ENCODE measurements around the gene RNF10.
"Not testable (repeated sequence)": the region's sequence is repeated elsewhere in the genome, so short reads cannot be mapped to it uniquely, and the experiment has no call there.

The RNF10 gene

DNA sequence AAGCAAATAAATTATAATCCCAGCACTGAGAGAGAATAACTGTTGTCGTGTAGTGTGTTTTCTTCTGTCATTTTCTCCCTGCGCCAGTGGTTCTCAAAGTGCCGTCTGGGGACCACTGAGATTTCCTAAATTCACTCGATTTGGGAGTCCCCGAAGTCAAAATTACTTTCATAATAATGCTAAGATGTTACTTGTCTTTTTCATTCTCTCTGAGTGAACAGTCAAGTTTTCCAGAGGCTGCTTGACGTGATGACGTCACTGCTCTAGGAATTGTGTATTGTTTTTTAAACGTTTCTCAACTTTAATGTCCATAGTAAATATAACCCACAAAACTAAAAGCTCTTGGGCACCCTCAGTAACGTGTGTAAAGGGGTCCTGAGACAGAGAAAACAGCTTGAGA, 47.8 kb downstream of the RNF10 start:
- peak; percentile 19 for DNase-seq

DNA sequence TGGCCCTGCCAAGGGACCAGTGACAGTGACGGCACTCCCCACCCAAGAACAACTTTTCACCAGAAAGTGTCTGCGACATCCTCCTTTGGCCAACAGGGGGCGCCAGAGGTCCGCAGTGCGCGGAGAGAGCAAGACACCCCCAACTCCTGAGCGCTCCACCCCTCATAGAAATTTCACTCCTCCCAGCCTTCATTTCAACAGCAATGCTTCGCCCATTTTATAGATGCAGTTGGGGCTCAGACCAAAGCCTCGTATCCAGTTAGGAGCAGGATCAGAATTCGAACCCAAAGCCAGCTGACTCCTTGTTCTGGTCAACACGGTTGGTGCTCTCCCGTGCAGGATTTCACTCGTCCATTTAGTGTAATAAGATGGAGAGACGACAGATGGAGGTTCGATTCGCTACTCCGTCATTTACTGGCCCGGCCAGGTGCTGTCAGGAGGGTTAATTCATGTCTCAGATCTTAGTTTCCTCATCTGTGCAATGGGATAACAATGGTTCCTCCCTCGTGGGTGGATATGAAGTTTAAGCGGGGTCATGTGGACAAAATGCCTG, 49.4 kb downstream of the RNF10 start:
- peak; percentile 83 for DNase-seq

DNA sequence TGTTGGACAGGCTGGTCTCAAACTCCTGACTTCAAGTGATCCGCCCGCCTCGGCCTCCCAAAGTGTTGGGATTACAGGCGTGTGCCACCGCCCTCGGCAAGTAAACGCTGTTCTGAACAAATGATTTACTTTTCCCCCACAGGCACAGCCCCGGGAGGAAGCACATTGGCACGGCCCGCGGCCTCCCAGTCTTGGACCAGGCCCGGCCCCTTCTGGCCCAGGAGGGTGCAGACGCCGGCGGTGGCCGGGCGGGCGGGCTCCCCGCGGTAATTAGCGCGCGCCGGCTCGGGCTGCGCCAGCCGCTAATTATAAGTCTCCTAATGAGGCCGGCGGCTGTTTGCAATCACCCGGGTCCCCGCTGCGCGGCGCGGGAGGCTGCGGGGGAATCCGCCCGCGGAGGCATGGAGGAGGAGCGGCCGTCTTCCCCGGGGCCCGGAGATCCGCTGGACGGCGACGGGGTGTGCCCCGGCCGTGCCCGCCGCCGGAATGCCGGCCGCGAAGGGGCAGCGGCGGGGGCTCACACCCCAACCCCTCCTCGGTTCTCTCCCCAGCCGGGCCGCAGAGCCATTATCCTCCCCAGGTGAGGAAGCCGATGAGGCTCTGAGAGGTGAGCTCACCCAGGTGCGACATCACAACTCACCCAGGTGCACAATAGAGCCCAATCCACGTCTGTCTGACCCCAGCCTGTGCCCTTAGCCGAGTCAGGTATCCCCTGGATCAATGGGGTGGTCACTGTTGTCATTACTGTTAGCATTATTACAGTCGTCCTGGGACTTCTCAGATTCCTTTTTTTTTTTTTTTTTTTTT, 50.4 kb downstream of the RNF10 start:
- DNase-seq, result peak; percentile 37

DNA sequence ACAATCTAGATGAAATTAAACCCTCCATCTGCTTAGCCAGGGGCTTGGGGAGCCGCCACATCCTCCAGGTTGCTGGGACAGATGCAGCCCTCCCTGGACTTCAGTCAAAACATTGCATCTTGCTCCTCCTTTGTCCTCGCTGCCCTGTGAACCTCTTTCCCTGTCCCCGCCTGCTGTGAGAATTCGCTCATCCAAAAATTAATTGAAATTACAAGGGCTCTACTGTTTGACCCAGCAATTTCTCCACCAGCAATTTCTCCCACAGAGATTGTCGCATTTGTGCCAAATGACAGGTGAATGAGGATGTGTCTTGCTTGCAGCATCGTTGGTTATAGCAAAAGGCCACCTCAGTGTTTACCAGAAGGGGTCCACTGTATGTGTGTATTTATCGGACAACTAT, 52.0 kb downstream of the RNF10 start:
- DNase-seq, result no peak

DNA sequence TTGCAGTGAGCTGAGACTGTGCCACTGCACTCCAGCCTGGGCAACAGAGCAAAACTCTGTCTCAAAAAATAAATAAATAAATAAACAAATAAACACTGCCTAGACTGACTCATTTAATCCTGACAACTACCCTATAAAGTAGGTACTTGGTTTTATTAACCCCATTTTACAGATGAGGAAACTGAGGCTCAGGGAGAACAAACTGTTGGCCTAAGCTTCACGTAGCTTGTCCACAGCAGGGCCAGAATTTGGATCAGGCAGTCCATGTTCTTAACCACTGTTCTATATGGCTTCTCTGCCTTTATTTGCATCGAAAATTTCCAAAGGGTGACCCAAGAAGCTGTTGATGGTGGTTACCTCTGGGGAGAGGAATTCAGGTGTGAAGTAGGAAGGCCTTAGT, 52.7 kb downstream of the RNF10 start:
- no peak for DNase-seq

DNA sequence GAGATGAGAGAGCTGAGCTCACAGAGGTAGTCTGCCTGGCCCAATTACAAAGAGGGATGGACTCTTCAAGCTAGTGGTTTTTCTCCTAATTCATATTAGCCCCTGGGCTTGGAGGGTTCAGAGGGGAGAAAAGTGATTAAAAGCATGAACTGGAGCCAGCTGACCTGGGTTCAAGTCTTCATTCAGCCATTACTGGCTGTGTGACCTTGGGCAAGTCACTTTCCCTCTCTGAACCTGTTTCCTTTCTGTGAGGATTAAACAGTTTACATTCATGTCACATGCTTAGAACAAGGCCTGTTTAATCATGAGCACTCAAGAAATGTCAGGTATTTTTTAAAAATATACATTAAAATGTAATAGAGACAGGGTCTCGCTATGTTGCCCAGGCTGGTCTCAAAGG, 54.2 kb downstream of the RNF10 start:
- no peak for DNase-seq

DNA sequence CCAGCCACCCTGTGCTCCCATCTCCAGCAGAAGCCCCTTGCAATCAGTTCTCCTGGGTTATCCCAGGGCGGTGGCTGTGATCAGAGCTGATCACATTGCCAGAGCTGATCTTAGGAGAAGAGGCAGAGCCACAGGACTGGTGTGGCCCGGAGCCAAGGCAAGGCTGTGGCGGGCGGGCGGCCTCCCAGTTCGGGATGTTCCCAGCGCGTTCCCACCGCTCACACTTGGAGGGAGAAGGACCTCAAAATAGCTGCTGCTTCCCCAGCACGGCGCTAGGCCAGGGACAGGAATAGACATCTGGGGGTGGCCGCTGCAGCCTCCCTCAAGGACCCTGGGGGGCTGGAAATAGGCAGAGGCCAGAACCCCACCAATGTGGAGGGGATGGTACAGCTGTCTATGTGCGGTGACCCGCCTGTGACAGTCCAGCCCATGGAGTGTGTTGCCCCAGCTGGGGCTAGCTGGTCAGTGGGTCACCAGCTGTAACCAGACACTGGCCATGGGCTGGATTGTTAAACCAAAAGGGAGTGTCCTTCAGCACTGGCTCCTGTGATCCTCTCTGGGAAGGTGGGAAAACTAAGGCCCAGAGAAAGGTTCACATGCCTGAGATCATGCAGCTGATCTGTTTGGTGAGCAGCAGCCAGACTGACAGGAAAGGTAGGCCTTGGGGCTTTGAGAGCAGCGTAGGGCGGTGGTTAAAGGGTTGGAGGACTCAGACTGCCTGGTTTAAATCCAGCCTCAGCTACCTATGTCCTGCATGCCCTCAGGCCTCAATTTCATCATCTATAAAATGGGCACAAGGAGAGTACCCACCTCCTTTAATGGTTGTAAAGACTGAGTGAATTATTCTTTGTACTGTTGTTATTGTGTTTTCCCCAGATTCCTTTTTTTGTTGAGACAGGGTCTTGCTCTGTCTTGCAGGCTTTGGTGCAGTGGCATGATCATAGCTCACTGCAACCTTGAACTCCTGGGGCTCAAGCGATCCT, 55.1 kb downstream of the RNF10 start:
- no peak for DNase-seq

DNA sequence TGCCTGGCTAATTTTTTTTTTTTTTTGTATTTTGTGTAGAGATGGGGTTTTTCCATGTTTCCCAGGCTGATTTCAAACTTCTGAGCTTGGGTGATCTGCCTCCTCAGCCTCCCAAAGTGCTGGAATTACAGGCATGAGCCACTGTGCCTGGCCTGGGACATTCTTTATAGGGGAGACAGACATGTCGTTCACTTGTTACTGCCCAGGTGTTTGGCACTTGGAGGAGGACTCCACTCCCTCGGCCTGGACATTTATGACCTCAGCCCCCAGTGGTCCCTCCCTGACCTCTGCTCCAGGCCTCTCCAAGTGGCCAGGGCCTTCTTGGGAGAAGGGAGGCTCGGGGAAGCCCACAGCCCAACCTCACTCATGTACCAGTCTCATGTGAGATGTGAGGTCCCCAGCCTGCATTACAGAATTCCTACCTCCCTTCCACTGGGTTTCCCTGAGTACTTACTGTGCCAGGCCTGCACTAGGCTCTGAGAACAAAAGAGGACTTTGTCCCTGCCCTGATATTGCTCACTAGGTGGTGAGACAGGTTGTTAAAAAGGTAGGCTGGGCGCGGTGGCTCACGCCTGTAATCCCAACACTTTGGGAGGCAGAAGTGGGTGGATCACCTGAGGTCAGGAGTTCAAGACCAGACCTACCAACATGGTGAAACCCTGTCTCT, 56.7 kb downstream of the RNF10 start:
- no peak for DNase-seq

DNA sequence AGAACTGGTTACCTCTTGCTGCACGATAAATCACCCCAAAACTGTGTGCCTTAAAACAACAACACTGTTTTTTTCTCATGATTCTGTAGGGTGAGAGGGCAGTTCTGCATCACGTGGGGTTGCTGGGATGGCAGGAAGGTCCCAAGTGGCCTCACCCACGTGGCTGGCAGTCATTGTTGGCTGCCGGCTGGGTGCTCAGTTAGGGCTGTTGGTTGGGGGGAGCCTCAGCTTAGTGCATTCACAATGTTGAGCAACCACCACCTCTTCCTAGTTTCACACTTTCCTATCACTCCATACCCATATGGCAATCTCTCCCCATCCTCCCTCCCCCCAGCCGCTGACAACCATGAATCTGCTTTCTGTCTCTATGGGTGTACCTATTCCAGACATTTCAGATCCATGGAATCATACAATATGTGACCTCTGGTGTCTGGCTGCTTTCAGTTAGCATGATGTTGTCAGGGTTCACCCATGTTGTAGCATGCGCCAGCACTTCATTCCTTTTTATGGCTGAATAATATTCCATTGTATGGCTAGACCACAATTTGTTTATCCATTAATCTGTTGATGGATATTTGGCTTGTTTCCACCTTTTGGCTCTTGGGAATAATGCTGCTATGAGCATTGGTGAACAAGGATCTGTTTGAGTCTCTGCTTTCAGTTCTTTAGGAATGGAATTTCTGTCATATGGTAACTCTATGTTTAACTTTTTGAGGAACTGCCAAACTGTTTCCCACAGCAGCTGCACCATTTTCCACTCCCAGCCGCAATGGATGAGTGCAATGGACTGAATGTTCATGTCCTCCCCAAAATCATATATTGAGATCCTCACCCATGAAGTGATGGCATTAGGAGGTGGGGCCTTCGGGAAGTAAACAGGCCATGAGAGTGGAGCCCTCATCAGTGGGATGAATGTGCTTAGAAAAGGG, 58.2 kb downstream of the RNF10 start:
- DNase-seq, result no peak

DNA sequence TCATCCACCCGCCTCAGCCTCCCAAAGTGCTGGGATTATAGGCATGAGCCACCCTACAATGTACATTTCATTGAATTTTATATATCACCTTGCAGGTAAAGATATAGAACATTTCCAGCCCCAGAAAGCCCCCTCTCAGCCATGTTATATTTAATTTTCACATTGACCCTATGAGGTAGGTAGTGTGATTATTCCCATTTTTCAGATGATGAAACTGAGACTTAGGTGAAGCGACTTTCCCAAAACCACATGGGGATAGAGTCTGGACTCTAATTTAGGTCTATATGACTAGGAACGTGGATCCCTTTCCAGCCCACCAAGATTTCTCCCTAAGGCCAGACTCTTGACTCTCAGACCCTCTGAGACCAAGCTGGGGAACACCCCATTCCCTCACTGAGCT, 62.7 kb downstream of the RNF10 start:
- no peak for DNase-seq

DNA sequence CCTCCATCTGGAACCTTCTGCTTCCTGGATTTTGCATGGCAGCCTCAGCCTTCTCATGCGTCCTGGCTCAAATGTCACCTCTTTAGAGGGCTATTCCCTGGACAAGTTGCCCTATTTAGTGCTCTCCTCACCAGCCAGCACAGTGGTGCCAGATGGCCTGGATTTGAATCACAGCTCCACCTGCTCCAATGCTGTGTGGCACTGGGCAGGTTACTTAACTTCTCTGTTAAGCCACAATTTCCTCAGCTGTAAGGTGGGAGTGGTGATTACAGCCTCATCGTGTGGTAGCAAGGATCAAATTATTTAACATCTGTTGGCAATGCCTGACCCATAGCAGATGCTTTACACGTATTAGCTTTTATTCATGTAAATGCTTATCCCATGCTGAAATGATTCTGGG, 63.7 kb downstream of the RNF10 start:
- no peak for DNase-seq

DNA sequence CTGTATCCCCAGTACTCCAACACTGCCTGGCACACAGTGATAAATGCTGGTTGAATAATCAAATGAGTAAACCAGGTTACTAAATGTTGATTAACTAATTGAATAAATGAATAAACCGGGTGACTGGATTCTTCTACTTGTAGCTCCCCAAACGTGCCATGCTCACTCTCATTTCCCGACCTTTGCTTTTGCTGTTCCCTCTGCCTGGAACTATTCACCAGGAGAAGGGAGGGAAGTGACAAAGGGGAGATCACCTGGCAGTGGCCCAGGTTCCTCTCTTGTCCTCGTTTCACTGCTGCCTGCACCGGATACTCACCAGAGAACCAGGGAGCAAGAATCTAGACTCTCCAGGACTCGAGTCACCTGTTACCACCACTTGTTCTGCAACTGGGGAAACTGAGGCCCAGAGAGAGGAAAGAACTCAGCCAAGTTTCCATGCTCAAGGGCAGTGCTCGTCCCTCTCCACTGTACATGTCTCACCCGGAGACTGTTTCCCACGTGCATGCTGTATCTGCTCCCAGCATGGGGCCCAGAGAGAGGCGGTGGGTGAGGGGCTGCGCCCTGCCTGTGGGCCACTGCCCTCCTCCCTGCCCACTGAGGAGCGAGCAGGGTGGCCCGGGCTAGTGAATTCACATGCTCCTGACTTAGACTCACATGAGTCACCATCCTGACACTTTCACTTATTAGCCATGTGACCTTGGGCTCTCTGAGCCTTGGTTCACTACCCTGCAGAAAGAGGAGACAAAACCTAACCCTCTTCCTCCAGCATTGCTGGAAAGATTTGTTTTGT, 64.7 kb downstream of the RNF10 start:
- peak; percentile 83 for DNase-seq

DNA sequence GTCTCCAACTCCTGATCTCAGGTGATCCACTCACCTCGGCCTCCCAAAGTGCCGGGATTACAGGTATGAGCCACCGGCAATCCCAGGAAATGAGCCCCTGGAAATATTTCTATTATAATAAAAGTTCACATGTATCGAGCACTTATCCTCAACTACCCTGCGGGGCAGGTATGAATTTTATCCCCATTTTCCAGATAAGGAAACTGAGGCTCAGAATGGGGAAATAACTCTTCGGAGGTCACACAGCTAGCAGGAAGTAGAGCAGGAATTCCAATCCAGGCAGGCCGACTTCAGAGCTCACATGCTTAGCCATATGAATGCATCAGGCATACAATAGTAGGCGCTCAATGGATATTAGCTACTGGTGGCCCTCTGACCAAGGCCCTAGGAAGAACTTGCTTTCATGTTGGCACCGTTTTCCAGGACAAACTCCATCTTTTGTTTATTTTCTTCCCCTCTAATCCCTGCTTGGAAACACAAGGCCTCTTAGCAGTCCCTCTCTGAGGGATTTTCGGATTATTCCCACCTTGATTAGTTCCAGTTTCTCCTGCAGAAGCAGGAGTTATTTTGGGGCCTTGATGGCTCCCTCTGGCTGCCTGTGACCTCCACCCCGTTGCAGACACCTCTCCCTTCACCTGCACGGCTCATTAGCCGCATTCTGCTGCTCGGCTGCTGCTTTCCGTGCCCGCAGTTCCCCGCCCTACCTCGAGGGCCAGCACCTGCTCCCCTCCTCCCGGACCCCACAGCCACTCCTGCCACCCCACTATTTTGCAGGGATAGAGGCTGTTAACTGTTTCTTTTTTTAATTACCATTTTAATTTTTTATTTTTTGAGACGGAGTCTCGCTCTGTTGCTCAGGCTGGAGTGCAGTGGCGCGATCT, 65.8 kb downstream of the RNF10 start:
- DNase-seq, result no peak

DNA sequence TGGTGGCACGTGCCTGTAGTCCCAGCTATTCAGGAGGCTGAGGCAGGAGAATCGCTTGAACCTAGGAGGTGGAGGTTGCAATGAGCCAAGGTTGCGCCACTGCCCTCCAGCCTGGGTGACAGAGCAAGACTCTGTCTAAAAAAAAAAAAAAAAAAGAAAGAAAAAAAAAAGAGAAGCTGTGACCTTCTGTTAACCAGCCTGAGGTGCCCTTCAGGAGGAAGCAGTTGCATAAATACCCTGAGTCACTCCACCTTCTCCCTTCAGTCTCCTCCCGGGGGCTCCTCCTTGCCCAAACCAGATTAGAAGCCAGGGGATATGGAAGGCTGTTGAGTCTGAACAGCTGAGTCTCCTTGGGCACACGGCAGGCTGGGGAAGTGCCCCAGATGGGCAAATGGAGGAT, 68.3 kb downstream of the RNF10 start:
- peak; percentile 63 for DNase-seq

DNA sequence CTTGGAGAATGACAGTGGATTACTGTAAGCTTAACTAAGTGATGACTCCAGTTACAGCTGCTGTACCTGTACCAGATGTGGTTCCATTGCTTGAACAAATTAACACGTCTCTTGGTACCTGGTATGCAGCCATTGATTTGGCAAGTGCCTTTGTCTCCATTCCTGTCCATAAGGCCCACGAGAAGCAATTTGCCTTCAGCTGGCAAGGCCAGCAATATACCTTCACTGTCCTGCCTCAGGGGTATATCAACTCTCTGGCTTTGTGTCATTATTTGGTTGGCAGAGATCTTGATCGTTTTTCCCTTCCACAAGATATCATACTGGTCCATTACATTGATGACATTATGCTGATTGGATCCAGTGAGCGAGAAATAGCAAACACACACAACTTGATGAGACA, 76.4 kb downstream of the RNF10 start:
- no peak for DNase-seq

DNA sequence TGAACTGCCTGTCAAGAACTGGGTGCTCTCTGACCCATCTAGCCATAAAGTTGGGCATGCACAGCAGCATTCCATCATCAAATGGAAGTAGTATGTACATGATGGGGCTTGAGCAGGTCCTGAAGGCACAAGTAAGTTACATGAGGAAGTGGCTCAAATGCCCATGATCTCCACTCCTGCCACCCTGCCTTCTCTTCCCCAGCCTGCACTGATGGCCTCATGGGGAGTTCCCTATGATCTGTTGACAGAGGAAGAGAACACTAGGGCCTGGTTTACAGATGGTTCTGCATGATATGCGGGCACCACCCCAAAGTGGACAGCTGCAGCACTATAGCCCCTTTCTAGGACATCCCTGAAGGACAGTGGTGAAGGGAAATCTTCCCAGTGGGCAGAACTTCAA, 77.4 kb downstream of the RNF10 start:
- DNase-seq, result peak; percentile 11

DNA sequence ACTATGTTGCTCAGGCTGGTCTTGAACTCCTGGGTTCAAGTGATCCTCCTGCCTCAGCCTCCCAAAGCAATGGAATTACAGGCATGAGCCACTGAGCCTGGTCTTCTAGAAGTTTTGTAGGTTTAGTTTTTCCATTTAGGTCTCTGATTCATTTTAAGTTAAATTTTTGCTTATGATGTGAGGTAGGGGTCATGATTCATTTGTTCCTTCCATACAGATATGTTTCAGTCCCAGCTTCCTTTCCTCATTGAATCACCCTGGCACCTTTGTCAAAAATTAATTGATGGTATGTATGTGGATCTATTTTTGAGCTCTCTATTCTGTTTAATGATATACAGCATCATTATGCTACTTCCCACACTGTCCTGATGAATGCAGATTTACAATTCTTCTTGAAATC, 80.7 kb downstream of the RNF10 start:
- DNase-seq, result no peak

DNA sequence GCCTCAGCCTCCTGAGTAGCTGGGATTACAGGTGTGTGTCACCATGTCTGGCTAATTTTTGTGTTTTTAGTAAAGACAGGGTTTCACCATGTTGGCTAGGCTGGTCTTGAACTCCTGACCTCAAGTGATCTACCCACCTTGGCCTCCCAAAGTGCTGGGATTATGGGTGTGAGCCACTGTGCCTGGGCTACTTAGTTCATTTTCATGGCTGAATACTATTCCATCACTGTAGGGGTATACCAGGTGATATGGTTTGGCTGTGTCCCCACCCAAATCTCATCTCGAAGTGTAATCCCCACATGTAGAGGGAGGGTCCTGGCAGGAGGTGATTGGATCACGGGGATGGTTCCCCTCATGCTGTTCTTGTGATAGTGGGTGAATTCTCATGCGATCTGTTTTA, 83.0 kb downstream of the RNF10 start:
- not testable (repeated sequence) for DNase-seq

DNA sequence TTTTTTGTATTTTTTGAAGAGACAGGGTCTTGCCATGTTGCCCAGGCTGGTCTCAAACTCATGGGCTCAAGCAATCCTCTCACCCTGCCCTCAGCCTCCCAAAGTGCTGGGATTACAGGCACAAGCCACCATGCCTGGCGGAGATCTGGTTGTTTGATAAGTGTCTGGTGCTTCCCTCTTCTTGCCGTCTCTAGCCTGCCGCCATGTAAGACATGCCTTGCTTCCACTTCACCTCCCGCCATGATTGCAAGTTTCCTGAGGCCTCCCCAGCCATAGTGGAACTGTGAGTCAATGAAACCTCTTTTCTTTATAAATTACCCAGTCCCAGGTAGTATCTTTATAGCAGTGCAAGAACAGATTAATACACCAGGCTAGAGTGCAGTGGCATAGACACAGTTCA, 83.6 kb downstream of the RNF10 start:
- DNase-seq, result not testable (repeated sequence)
